GM19452 (cell line): ENCODE measurements around the gene ZDHHC17.

Experiments used
- ATAC-seq: cut with Tn5 transposase; IDR thresholded peaks from one replicate; pipeline ENCODE4 v1.9.1; 2021; ENCODE audit not compliant: unreplicated experiment

Gene ZDHHC17

DNA sequence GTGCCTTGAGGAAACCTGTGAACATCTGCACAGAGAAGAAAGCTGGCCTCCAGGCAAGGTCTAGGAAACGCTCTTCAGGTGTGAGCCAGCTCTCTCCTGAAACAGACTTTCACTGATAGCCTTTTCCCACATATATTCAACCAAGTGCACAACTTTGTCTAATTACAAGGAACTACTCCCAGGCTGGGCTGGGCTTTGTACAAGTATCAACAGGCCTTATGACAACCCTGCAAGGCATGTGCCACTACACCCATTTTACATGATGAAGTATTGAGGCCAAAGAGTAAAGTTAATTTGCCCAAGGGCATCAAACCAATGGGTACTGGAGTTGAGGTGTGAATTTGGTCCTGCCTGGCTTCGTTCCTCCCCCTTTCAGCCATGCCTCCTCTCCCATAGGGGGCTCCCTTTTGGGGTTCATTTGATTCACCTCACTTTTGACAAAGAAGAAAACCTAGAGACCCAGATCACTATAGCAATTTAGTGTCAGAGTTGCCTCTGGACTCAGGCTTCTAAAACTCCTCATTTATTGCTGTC is 112.8 kb downstream of the ZDHHC17 start:
- ATAC-seq = no peak

DNA sequence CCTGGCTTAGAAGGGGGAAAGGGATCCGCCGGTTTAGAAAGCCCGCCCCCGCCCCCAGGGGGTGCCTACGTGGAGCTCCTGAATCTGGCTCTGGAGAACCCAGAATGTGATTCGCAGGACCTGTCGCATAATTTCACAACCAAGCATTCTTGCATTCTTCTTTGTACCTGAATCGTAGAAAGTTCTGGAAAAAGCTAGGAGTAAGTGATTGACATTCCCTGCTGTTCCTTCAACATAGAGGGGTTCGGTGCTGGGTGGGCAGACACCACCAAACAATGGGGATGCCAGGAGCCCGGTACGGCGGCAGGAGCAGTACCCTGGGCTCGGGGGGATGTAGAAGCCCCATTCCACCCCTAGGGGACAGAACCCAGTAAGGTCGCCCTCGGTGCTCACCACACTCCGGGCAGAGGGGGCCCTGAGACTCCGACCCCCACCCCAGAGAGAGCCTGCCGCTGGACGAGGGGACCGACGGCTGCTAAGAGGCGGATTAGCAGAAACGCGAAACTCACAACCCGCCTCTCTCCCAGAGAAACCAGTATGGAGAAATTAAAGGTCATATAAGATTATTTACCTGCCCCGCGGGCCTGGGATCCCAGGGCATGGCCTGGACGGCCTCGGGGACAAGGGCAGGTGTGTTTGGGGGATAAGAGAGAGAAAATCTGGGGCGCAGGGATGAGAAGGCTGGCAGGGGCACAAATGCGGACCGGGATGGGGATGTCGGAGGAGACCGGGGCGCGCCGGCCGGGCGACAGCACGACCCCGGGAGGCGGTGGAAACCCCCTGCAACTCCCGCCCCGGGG is 114.4 kb downstream of the ZDHHC17 start:
- ATAC-seq = peak; percentile 38

DNA sequence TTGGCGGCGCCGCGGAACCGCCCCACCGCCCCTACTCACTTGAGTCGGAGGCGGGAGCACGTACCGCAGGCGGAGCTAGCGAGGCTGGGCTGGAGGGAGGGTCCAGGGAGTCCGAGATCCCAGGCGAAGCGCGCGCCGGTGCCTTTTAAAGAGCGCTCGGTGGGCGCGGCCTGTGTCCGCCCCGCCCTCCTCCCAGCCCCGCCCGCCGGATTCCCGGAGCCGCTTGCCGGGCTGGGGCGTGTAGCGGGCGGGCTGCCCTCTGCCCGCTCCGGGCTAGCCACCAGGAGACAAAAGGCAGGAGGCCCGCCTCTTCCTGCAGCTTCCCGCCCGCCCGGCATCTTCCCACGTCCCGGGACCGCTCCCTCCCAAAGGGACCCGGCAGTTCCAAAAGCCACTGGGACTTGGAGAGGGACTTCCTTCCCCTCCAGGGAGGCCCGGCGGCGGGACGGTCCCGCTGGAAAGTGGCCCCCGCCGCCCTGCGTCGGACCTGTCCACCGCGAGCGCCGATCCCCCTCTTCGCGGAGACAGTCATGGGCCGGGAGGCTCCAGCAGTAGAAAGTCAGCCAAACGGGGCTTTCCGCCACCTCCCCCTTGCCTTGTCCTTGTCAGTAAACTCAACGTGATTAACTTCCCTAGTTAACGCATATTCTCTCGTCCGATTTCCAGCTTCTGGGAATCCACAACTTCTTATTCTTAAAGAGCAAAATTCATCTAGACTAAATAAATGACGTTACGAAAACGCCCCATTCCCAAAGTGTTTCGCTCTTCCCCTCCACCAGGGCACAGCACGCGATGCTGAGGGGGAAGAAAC is 115.2 kb downstream of the ZDHHC17 start, which contains the start of gene CSRP2:
Gene CSRP2 (minus strand): TSS at position 121 of the 811 bp plus-strand sequence. CDS start 12,759 bp downstream, outside the sequence.
- ATAC-seq = peak; percentile 88

DNA sequence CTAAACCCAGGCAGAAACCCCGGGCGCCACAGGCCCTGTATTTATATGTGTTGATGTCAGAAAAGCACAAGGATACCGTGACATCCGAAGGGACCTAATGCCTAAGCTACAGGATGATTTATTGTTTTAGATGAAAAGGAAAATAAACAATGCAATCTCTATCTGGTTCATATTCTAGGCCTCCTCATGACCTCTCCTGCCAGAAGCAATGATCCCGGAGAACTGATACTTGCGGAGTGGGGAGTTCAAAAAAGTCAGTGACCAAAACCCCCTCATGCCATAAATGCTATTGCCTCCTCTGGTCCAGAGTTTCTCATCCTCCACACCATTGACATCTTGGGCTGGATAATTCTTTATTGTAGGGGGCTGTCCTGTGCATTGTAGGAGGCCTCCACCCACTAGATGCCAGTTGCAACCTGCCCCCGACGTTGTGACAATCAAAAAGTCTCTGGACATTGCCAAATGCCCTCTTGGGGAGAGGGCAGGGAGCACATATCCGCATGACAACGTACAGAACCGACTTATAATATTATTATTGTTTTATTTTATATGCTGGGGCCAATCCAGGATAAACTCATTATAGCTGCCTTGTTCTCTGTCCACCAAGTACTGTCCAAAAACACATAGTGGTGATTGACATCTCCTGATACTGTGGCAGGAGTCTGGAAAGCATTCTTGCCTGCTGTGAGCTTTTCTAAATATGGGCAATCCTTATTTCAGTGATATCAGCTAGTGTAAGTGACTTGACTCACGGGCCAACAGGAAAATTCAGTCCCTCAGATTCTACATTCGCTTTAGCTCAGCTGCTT is 116.0 kb downstream of the ZDHHC17 start:
- no peak for ATAC-seq

DNA sequence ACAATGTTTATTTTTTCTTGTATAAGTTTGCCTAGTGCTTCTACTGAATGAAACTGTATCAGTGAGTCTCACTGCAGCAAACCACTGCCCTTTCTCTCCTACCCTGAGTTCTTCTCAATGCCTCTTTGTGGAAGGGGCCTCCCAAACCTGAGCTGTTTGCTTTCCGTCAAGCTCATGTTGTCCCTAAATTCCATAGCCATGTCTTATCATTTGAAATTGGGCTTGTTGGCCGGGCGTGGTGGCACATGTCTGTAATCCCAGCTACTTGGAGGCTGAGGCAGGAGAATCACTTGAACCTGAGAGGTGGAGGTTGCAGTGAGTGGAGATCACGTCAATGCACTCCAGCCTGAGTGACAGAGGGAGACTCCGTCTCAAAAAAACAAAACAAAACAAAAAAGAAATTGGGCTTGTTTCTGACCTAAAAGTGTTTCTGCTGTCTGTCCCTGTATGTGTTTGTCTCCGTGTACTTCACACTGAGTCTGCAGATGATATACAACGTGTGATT is 116.7 kb downstream of the ZDHHC17 start:
- ATAC-seq = no peak

DNA sequence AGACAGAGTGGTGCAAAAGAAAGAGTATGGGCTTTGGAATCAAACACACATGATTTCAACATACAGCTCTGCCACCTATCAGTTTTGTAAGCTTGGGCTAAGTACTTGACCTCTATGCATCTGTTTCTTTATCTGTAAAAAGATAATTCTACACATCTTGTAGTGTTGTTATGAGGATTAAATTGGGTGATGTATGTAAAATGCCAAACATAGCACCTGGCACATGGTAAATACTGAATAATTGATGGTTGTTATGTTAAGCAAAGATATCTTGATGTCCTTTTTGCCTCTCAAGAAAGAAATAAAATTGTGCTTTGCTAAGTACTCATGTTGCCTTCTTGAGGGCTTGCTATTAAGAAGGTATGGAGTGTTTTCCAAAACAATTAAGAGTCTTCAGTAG is 117.2 kb downstream of the ZDHHC17 start:
- ATAC-seq = no peak

DNA sequence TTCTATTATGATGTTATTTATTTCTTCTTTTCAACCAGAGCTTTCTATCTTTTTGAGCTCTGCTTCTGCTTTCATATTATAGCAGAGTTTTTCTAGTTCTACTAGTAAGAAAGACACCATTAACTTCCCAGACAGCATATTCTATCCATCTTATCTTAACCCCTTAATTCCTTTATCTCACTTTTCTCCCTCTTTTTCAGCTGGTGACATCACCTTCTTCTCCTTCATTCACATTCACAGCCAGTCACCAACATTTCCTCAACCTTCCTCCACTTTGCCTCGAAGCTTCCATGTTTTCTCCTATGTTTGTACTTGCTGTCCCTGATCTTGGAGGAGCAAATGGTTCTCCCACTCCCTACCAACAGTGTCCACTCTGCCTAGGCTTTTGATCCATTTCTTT is 118.5 kb downstream of the ZDHHC17 start:
- no peak for ATAC-seq

DNA sequence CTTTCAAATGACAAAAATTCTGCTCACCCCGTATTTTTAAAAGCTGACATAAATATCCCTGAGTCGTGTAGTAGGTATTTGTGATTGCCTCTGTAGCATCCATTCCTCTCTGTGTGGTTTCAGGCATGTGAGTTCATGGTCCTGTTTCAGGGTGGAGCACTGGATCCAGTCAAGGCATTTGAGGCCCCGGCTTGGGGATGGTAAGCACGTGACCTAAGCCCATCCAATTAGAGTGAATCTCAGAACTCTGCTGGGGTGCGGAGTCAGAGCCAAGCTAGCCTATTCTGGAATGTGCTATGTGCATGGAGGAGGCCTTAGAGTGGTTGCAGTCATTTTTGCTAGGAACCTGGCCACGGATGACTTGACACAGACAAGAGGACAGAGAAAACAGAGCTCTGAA is 119.2 kb downstream of the ZDHHC17 start:
- ATAC-seq = no peak

DNA sequence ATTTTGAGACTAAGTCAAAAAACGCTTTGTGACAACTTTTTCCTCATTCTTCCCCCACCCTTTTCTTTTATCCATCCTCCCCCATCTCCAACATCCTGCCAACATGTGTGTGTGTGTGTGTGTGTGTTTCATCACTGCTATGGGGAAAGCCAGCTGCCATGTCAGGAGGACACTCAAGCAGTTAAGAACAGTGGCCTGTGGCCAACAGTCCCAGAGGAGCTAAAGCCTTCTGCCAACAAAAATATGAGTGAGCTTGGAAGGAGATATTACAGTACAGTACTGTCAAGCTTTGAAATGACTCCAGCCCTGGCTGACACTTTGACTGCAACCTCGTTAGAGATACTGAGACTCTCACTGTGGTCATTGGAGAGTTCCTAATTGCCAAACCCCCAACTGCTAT is 119.9 kb downstream of the ZDHHC17 start:
- ATAC-seq = no peak

DNA sequence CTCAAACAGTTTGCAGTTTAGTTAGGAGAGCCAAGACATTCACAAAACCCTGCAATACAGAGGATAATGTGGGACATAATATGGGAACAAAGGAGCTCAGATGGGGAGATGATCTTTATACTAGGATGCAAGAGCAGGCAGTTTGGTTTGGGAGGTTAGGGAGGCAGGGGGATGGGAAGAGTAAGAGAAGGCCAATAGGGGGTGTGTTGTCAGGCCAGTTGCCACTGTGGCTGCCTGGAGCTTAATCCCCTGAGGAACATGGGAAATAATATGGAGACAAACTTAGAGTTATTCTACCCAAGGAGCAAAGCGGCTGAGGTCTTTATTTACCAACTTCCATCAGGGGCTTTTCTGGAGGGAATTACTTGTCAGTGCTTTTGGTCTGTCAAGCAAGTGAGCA is 124.9 kb downstream of the ZDHHC17 start:
- no peak for ATAC-seq

DNA sequence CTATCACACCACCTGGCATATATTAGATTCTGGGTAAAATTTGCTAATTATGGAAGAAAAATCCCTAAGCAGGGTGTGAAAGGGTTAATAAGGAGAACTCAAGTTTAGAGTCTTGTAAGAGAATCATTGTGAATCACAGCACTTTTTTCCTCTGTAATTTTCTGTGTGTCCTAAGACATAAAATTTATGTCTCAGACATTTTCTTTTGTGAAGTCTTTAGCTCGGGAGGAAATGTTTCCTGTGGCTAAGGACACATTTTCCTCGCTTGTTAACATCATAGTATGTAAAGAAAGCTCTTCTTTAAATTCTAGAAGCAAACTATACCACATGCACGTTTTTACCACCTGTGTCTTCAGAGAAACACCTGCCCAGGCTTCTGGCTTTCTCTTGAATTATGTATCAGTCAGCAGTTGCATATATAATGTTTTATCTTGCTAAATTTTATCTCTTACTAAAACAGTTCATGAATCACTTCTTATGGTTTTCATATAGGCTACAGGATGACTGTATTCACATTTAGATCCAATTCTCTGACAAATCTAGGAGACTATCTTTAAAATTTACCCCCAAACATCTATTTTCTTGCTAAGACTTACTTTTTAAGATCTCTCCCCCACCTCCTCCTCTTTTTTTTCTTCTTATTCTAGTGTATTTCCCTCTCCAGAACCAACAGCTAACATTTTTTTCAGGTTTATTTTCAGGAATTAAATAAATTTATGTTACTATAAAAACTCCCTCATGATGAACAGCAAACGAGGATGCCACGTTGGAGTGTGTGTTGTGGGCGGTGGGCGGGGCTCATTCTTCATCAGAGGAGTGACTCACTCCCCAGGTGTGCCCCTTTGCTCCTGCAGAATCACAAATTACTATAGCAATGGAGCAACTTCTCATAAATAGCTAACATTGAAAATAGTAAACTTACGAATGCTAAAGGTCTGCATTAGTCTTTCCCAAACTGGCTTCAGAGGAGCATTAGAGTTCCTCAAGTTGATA is 126.5 kb downstream of the ZDHHC17 start:
- no peak for ATAC-seq

DNA sequence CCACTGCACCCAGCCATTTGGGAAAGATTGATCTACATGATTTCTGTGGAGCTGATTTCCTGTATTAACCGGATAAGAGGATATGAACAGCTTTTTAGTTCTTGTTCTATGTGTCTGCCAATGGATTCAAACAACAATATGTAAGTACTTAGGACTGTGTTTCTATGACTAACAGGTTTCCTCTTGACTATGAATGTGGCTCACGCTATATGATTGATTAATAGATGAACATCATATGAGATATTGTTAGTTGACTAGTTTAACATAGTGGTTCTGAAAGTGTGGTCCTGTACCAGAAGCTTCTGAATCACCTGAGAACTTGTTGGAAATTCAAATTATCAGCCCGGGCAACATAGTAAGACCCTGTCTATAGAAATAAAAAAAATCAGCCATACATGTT is 127.7 kb downstream of the ZDHHC17 start:
- ATAC-seq = no peak

DNA sequence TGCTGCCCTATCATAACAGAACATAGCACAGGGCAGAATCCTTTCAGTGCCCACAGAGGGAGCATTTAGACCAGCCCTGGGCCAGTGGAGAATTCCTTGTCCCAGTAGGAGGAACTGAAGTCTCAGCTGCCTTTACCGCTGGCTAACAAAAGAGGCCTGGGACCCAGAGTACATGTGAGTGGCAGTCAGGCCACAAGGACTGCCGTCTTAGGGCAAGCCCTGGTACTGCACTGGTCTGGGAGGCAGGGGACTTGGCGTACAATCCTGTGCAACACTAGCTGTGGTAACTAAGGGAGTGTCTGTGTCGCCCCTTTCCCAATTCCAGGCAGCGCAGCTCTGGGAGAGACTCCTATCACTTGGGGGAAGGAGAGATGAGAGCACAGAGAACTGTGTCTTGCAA is 131.9 kb downstream of the ZDHHC17 start:
- ATAC-seq = no peak

DNA sequence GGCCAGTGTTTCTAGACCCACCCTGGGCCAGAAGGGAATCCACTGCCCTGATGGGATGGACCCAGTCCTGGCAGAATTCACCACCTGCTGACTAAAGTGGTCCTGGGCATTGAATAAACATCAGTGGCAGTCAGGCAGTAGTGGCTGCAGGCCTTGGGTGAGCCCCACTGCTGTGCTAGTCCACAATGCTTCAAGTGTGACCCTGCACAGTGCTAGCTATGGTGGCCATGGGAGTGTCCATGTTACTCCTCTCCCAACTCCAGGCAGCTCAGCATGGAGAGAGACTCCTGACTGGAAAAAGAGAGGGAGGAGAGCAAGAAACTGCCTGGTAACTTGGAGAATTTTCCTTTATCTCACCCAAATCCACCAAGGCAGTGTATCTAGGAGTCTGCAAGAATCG is 132.4 kb downstream of the ZDHHC17 start:
- ATAC-seq = no peak

DNA sequence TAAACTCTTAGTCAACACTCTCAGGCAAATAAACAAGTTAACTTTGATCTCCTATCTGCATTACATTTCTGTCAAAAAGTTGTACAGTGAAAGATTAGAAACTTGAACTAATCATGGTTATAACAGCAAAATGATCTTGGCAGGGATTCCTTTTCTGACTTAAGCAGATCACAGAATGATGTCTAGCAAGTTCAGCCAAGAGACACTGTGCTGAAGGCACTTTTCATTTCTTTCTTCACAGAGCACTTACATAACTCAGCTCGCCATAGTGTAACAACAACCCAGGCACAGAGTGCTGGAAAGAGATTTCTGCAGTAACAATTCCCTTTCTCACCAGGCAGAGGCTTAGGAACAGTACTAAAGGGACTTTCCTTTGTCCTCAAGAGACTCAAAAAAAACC is 134.5 kb downstream of the ZDHHC17 start:
- no peak for ATAC-seq

DNA sequence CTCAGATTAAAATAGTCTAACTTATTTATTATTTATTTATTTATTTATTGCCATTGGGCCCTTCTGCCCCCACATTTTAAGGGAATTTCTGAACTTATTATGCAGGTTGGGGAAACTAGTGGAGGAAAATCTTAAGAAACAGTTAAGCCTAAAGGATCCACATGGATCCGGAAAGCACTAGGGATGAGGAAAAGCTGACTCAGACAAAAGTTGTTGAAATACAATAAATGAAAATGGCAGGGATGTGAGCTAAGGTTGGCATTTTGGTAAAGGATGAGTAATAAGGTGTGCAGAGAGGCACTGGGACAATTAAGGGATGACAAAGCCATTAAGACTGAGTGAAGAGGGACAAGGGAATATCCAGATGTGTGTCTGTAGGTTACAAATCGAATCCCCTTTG is 135.6 kb downstream of the ZDHHC17 start:
- ATAC-seq = no peak

DNA sequence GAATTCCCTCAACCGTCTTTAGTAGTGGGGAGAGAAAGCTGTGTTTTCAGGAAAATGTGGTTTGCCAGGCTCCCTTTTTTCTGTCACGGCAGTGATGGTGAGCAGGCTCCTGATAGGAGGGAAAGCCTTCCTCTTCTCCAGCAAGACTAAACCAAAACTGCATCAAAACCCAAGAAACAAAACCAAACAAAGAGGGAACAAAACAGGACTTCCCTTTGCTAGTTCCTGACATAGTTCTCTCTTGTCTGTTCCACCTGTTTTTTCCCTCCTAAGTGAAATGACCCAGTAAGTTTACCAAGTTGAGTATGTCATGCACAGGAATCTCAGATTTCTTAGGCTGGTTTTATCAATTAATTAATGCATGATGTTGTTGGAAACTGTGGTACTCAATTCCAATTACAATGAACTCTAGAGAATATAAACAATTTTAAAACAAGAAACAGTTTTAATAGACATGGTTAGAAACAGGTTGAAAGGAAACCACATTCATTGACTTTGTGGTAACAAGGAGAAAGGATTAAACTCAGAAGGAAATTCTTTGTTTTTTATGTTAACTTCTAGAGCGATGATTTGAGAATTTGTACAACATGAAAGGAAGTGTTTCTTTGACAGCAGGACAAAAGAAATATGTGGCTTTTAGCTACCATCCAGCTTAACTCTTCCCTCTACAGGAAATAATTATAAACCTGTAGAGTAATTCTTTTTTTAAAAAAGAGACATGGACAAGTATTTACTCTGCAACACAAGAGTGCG is 137.9 kb downstream of the ZDHHC17 start:
- no peak for ATAC-seq
